GM19025 (cell line): ENCODE data around the gene KIFAP3.
"Not testable (repeated sequence)": the region's sequence is repeated elsewhere in the genome, so short reads cannot be mapped to it uniquely, and the experiment has no call there.

Experiments used
- ATAC-seq: cut with Tn5 transposase; IDR thresholded peaks from one replicate; pipeline ENCODE4 v1.9.1; 2021; ENCODE audit warnings: mild to moderate bottlenecking, low read depth, moderate library complexity; ENCODE audit not compliant: unreplicated experiment

The KIFAP3 gene

DNA sequence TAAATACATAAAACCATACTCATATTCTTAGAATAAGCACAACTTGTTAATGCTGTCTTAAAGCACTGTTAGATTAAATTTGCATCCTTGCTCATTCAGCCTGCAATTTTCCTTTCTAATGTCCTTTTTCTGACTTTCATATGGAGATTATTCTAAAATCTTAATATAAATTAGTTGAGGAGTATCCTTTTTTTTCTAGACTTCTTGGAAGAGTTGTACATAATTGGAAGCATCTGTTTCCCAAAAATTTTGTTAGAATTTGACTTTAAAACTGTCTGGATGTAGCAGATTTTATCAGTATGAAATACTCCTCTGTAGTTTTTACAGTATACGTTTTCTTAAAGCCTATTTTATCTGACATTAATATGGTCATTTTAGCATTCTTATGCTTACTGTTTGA is 9.7 kb downstream of the KIFAP3 start:
- ATAC-seq = no peak

DNA sequence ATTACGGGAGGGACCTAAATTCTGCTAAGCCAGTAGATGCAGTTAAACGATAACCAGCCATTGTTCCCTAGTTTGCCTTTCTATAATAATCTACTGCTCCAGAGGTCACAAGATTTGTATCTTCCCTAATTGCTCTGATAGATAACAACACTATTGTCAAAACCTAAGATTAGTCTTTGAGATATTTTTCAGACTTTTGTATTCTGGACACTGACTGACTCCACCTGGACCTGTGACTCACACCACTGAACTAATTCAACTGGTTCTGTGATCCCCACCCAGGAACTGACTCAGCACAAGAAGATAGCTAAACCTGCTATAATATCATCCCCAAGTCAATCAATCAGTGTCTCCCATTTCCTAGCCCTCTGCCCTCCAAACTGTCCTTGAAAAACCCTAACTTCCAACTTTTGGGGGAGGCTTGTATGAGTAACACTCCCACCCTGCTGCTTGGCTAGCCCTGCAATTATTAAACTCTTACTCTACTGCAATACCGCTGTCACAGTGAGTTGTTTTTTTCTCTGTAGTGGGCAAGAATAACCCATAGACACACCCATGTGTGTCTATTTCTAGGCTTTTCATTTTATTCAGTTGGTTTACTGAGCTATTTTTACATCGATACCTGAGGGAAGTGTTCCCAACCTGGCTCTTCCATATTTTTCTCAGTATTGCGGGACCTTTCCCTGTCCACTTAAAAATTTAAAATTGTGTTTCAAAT is 11.2 kb downstream of the KIFAP3 start:
- ATAC-seq = no peak

DNA sequence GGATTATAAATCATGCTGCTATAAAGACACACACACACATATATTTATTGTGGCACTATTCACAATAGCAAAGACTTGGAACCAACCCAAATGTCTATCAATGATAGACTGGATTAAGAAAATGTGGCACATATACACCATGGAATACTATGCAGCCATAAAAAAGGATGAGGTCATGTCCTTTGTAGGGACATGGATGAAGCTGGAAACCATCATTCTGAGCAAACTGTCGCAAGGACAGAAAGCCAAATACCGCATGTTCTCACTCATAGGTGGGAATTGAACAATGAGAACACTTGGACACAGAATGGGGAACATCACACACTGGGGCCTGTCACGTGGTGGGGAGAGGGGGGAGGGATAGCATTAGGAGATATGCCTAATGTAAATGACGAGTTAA is 12.8 kb downstream of the KIFAP3 start:
- ATAC-seq = not testable (repeated sequence)

DNA sequence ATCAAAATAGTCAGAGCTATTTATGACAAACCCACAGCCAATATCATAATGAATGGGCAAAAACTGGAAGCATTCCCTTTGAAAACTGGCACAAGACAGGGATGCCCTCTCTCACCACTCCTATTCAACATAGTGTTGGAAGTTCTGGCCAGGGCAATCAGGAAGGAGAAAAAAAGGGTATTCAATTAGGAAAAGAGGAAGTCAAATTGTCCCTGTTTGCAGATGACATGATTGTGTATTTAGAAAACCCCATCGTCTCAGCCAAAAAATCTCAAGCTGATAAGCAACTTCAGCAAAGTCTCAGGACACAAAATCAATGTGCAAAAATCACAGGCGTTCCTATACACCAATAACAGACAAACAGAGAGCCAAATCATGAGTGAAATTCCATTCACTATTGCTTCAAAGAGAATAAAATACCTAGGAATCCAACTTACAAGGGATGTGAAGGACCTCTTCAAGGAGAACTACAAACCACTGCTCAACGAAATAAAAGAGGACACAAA is 14.4 kb downstream of the KIFAP3 start:
- ATAC-seq = not testable (repeated sequence)

DNA sequence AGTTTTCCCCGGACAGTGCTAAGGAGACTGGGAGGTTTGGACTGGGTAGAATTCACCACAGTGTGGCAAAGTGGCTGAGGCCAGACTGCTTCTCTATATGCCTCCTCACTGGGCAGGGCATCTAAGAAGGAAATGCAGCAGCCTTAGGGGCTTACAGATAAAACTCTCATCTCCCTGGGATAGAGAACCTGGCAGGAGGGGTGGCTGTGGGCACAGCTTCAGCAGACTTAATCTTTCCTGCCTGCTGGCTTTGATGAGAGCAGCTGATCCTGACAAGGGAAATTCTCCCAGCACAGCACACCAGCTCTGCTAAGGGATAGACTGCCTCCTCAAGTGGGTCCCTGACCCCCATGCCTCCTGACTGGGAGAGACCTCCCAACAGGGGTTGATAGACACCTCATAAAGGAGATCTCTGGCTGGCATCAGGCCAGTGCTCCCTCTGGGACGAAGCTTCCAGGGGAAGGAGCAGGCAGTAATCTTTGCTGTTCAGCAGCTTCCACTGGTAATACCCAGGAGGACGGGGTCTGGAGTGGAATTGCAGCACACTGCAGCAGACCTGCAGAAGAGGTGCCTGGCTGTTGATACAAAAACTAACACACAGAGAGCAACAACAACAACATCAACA is 25.2 kb downstream of the KIFAP3 start:
- no peak for ATAC-seq

DNA sequence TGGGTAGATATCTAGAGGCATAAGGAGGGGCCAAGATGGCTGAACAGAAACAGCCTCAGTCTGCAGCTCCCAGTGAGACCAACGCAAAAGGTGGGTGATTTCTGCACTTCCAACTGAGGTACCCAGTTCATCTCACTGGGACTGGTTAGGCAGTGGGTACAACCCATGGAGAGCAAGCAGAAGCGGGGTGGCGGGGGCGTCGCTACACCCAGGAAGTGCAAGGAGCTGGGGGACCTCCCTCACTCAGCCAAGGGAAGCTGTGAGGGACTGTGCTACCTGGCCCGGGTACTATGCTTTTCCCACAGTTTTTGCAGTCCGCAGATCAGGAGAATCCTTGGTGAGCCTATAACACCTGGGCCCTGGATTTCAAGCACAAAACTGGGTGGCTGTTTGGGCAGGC is 26.0 kb downstream of the KIFAP3 start:
- ATAC-seq = no peak

DNA sequence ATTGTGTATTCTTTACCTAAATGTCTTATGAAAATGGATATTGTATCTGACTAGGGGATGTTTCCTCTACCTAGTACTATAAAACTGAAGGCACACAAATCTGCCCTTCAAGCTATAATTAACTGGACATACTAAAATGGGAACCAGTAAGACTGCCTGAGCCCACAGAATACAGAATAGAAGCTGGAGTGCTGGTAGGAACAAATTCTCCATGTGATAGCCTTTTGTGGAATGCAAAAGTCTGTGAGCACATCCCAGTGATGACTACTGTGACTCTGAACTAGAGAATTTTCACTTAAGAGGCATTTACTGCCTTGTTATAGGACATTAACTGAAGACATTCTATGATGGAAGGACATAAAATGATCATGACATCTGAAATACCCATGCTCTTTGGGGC is 30.3 kb downstream of the KIFAP3 start:
- ATAC-seq = no peak

DNA sequence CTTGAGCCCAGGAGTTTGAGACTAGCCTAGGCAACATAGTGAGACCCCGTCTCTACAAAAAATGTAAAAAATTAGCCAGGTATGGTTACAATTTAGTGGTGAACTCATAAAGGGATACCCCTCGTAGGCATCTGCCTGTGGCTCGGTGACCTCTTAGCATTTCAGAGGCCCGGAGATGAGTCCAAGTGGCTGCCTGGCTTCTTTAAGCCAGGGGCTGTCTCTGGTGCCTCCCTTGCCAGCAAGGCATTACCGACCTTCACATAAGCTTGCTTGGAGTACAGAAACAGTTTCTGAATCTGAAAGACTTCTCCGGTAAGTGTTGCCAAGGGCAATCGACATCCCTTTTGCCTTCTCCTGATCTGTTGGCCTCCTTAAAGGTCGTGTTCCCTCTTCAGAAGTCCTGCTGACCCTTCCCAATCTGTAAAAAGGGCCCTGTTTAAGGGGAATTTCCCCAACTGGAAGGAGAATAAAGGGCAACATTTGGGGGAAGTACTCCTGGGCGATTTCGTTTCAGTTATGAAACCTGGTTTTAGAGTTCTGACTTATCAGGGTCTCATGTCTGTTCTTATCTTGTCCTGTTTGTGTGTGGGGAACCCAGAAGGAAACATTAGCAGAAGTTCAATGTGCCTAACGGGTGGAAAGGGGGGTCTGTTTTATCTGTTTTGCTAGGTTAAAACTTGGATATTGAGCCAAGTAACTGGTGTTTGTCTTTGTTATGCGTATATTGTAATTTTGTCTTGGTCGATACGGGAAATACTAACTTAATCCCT is 32.9 kb downstream of the KIFAP3 start:
- ATAC-seq = no peak

DNA sequence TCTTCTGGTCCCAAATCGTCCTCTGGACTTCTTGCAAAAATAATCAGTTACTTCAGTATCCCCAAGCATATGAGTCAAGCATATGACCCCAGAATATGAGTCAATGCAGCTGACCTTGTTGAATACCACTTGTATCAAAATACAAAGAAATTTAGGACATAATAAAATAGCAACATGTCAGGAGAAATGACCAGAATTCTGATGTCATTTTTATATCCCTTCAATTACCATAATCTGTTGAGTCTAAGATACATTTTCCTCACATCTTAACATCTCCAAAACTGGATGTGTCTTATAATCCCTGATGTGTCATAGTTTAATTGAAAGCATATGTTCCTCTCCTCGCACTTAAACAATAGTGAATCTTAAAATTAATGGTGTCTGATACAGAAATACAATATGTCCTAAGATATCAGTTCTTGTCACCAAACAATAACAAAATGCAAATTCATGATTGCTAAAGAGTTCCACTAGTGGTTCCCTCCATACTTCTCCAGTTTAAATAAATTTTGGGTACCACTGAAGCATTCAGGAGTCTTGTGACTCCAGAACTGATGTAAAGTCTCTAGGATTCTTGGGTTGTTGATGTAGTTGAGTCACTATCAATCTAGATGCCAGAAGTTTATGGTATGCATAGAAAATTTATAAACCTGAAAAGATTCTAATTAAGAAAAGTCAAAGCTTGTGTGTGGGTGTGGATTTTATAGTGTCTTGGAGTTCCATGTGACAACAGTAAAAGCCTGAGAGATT is 41.8 kb downstream of the KIFAP3 start:
- no peak for ATAC-seq

DNA sequence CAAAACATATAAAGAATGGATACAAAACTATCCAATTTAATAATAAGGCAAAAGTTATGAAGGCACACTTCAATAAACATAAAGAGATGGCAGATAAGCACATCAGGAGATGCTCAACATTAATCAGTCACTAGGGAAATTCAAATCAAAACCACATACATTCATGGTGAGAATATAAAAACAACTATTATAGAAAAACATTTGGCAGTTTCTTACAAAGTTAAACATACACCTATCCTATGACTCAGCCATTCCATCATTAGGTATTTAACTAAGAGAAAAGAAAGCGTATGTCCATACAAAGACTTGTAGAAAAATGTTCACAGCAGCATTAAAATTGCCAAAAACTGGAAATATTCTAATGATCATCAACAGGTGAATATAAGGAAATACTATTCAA is 44.3 kb downstream of the KIFAP3 start:
- ATAC-seq = no peak

DNA sequence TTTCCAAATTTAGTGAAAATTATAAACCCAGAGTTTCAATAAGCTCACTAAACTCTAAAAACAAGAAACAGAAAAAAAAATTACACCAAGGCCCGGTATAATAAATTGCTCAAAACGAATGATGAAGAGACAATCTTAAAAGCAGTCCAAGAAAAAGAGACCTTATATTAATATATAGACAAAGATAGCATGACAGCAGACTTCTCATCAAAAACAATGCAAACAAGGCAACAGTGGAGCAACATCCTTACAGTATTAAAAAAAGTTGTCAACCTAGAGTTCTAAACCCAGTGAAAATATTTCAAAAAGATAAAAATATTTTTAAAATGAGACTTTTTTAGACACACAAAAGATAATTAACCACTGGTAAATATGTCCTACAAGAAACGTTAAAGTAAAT is 46.7 kb downstream of the KIFAP3 start:
- ATAC-seq = no peak

DNA sequence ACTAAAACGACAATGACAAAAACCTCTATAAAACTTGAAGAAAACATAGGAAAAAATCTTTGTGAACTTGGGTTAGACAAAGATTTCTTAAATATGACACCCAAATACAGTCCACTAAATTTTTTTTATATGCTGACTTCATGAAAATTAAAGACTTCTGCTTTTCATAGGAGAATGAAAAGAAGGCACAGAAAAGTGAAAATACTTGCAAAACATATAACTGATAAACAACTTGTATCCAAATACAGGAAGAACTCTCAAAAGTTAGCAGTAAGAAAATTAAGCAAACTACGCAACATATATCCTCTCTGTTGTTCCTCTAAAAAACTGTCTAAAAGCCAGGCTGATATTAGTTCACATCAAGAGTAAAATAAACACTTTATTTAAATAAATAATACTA is 53.6 kb downstream of the KIFAP3 start:
- ATAC-seq = no peak

DNA sequence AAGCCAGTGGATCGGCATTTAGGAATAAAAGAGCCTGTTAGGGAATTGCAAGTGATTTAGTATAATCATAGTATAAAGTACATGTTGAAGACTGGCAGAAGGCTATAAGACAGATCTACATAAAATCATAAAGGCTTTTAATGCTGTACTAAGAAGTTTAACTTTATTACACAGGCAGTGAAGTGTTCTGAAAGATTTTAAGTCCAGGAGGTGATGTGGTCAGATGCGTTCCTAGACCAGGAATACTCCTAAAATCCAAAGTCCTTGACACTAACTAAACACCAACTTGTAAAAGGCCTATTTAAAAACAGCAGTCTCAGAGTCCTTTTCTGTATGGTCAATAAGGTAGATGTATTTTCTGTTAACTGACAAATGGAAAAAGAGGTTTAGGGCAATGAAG is 57.0 kb downstream of the KIFAP3 start:
- no peak for ATAC-seq

DNA sequence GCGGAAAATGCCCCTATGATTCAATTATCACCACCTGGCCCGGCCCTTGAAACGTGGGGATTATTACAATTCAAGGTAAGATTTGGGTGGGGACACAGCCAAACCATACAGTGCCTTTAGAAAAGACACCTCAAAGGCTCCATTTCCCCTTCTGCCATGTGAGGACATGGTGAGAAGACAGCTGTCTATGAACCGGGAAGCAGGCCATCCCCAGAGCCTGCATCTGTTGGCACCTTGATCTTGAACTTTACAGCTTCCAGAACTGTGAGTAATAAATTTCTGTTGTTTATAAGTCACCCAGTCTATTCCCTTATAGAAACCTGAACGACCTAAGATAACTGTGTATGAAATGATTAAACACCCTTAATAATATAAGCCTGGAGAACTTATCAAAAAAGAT is 61.6 kb downstream of the KIFAP3 start:
- no peak for ATAC-seq

DNA sequence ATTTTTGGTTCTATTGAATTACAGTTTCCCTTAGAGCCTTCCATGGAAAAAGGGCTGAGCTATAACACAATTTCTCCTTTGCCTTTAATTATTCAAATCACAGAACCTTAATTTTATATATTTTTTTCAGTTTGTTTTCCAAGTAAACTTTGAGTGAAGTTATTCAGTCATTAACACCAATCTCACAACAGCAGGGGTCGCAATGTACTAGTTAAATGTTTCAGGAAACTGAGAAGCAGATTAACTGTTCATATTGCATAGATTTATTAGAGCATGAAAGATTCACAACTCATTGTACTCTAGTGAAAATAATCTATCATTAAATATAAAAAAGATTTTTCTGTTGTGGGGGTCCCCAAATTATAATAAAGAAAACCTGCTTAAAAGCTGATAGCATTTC is 64.1 kb downstream of the KIFAP3 start:
- no peak for ATAC-seq

DNA sequence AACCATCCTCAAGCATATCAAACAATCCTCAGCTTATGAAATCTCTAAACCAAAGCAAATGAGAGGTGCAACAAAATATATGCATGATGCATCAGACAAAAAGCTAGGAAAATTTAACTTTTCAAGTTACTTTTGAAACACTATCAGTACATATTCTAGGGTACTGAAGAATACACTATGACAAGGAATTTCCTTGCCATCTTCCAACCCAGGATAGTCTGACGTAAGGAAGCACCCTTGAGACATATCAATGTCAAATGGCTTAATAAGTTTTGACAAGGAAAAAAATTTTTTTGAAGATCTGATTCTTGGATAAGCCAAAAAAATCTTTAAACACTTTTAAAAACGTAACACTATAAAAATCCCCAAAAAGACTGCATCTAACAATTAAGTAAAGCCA is 64.9 kb downstream of the KIFAP3 start:
- no peak for ATAC-seq

DNA sequence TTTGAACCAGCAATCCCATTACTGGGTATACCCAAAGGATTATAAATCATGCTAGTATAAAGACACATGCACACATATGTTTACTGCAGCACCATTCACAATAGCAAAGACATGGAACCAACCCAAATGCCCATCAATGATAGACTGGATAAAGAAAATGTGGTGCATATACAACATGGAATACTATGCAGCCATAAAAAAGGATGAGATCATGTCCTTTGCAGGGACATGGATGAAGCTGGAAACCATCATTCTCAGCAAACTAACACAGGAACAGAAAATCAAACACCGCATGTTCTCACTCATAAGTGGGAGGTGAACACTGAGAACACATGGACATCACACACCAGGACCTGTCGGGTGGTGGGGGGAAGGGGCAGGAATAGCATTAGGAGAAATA is 65.8 kb downstream of the KIFAP3 start:
- not testable (repeated sequence) for ATAC-seq

DNA sequence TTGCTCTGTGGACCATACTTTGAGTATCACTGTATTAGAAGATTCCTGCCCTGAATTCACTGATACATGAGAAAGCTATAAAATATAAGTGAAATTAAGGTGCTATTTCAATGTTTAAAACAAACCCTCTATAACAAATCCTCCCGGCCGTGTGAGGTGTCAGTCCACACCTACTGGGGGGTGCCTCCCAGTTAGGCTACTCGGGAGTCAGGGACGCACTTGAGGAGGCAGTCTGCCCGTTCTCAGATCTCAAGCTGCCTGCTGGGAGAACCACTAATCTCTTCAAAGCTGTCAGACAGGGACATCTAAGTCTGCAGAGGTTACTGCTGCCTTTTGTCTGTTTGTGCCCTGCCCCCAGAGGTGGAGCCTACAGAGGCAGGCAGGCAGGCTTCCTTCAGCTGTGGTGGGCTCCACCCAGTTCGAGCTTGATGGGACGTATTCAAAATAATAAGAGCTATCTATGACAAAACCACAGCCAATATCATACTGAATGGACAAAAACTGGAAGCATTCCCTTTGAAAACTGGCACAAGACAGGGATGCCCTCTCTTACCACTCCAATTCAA is 71.1 kb downstream of the KIFAP3 start:
- not testable (repeated sequence) for ATAC-seq

DNA sequence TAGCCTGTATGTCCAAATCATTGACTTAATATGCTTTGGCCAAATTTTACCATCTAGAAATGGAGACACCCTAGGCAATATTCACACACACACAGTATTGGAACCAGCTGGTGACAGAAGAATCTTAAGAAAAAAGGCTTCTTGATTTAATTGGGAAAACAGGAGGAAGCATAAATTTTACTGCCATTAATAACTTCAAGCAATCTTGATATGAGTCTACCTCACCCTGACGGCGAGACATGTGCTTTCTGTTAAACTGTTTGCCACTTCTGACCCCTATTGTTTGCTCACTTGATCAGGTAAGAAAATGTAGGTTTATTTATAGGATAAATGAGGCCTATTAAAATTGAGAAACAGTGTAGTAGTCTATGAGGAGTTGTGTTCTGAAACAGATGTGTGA is 73.2 kb downstream of the KIFAP3 start:
- no peak for ATAC-seq

DNA sequence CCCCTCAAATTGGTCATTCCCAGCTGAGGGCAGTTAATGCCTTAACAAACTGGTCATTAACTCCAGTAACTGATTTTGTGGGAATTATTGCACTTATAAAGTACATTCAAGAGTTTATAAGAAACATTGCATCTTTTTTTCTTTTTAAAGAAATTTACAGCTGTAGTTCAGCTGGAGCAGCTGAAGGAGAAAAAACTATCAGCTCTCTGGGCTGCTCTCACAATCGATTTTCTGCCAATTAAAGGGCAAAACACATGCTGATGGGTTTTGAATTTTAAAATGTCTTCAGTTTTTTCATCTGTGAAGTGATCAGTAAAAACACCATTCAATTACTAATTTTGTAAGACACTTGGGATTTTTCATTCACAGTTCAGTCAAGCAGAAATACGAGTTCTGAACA is 74.7 kb downstream of the KIFAP3 start:
- no peak for ATAC-seq
